ENCODE measurements around the gene KBTBD4.

DNA sequence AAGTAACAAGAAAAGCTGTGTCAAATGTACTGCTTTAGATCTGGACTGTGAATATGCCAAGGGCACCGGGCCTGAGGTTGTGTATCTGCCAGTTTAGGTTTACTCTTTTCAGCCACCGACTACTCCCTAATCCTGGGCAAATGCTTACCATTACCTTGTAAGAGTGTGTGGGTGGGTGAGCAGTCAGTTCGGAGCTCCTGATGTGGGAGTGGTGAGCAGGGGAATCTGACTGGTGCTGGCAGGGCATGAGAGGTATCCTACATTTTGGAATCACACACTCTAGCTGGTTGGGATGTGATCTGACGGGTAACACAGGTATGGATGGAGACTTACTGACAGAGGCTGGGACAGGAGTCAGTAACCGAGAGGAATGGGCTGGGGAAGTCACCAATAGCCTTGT lies 5.1 kb upstream of the KBTBD4 start:
- TF ChIP-seq, protein P1, sequence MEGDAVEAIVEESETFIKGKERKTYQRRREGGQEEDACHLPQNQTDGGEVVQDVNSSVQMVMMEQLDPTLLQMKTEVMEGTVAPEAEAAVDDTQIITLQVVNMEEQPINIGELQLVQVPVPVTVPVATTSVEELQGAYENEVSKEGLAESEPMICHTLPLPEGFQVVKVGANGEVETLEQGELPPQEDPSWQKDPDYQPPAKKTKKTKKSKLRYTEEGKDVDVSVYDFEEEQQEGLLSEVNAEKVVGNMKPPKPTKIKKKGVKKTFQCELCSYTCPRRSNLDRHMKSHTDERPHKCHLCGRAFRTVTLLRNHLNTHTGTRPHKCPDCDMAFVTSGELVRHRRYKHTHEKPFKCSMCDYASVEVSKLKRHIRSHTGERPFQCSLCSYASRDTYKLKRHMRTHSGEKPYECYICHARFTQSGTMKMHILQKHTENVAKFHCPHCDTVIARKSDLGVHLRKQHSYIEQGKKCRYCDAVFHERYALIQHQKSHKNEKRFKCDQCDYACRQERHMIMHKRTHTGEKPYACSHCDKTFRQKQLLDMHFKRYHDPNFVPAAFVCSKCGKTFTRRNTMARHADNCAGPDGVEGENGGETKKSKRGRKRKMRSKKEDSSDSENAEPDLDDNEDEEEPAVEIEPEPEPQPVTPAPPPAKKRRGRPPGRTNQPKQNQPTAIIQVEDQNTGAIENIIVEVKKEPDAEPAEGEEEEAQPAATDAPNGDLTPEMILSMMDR (IDR thresholded peaks at IDR 0.05) = no peak
- no peak for TF ChIP-seq POLR2A (IDR thresholded peaks at IDR 0.05)
